ENCODE measurements around the gene DDX1. TPM values are rescaled to one million over a fixed set of nuclear protein-coding genes. Genes with fewer than 3 reads are reported as not detected.

The DDX1 gene
- total and polyA plus RNA-seq, 4 donors, result 73.6 to 82.6 (median 77.8) TPM

DNA sequence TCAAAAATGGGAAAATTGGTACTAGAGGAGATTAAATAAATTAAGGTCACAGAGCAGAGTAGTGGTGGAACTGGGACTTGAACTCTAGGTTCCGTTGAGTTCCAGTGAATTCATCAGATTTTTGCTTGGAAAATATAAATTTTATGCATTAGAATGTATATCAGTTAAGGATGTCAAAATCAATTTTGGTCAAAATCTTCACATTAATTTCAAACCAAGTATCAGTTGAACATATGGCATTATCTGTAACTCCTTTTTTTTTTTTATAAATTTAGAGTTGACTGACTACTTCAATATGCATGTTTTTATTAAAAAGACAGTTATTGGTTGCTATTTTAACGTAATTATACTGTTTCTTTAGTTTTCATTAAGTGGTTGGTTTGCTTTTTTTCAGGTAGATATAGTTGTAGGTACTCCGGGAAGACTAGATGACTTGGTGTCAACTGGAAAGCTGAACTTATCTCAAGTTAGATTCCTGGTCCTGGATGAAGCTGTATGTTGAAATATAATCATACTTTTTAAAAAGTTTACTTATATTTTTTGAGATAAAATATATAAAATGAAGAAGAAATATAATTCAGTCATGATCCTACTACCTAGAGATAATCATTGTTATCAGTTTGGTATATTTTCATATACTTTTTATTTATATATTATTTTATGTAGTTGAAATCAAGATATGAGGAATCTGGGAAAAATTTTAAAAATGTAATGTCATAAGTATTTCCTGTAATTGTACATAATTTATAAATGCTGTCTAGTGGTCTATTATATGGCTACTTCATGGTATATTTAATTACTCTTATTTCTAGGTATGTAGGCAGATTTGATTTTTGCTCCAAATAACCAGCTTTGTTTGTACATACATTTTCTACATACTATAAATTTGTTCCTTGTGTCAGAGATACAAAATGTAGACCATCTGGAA lies 25.4 kb downstream of the DDX1 start:
- no peak for ATAC-seq (ENCODE audit: low FRiP score)
- intact Hi-C loops (cut with DNase I), result no loop called here
- H3K27me3 ChIP-seq (ENCODE audit: control insufficient read depth in 1 of 2, insufficient read depth in 2 of 2, low read length in 1 of 2), result no peaks in the 10 kb centered on the region
- H3K36me3 ChIP-seq (ENCODE audit: control insufficient read depth in 1 of 2, insufficient read depth in 2 of 2, low read length in 1 of 2), result peaks cover 0 to 4% of the 10 kb centered on the region in 2 donors
- DNase-seq, result no peak
- H3K27ac ChIP-seq (ENCODE audit: low read depth in 1 of 2, low read length in 2 of 2), result no peak overlapping the region
- H3K9me3 ChIP-seq (ENCODE audit: control insufficient read depth, low read length), result no peaks in the 10 kb centered on the region
- 87 to 88% methylated on average over 3 of the region's 3 CpGs for WGBS, 2 donors
- H3K4me3 ChIP-seq (ENCODE audit: low read length in 2 of 2), result no peak overlapping the region
- H3K4me1 ChIP-seq (ENCODE audit: control insufficient read depth in 1 of 2, insufficient read depth in 2 of 2, low read length in 2 of 2), result no peaks in the 10 kb centered on the region

DNA sequence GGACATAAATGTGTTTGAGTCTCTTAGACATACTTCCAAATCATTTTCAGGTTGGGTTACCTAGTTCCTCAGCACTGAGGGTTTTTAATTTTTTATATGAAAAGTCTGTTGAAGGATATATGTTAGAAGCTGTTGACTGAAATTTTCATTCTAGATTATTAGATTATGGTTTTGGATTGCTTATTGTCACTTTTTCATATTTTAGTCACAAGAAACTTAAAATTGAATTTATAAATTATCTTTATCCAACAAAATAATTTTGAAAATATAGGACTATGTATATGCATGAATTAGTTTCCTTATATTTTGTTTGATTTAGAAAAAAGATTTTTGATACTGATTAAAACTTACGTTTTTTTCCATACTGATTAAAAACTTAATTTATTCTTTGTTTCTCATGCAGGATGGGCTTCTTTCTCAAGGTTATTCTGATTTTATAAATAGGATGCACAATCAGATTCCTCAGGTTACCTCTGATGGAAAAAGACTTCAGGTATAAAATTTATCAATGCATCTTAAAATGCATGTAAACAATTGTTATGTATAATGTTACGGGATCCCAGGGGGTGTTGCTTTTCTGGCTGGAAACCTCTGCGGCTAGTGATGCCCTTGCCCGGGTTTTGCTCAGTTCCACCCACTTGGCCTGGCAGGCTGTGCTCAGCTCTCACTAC lies 26.2 kb downstream of the DDX1 start:
- no peak for ATAC-seq (ENCODE audit: low FRiP score)
- Histone ChIP-seq H3K9me3 (ENCODE audit: control insufficient read depth, low read length) (no peaks in the 10 kb centered on the region), H3K4me3 (ENCODE audit: low read length in 2 of 2) (no peak overlapping the region), H3K27ac (ENCODE audit: low read depth in 1 of 2, low read length in 2 of 2) (no peak overlapping the region), H3K4me1 (ENCODE audit: control insufficient read depth in 1 of 2, insufficient read depth in 2 of 2, low read length in 2 of 2) (no peaks in the 10 kb centered on the region), H3K27me3 (ENCODE audit: control insufficient read depth in 1 of 2, insufficient read depth in 2 of 2, low read length in 1 of 2) (no peaks in the 10 kb centered on the region), H3K36me3 (ENCODE audit: control insufficient read depth in 1 of 2, insufficient read depth in 2 of 2, low read length in 1 of 2) (peaks cover 0 to 4% of the 10 kb centered on the region in 2 donors)
- WGBS, 2 donors, result 95 to 98% methylated on average over 4 of the region's 4 CpGs
- DNase-seq, result no peak
- intact Hi-C loops (cut with DNase I), result no loop called here

DNA sequence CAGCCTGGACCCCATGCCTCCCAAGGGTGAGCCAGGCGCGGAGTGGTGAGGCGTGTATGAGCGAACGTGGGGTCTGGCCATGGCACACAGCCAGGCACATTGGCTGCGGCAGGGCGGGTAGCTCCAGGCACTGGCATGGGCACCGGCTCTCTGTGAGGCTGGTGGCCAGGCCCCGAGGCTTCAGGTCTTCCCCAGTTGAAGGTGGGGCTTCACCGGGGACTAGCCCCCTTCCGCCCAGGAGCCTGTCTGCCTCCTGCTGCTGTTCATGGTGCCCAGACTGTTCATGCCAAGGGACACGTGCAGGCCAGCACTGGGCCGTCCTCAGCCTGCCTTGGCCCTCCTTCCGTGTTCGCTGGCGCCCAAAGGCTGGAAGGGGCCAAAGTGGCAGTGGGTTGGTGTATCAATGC lies 26.8 kb downstream of the DDX1 start:
- H3K4me1 ChIP-seq (ENCODE audit: control insufficient read depth in 1 of 2, insufficient read depth in 2 of 2, low read length in 2 of 2), result no peaks in the 10 kb centered on the region
- no peak for ATAC-seq (ENCODE audit: low FRiP score)
- H3K36me3 ChIP-seq (ENCODE audit: control insufficient read depth in 1 of 2, insufficient read depth in 2 of 2, low read length in 1 of 2), result peaks cover 0 to 4% of the 10 kb centered on the region in 2 donors
- no peak overlapping the region for H3K4me3 ChIP-seq (ENCODE audit: low read length in 2 of 2)
- 90 to 91% methylated on average over 16 of the region's 16 CpGs for WGBS, 2 donors
- DNase-seq, result no peak
- no peaks in the 10 kb centered on the region for H3K9me3 ChIP-seq (ENCODE audit: control insufficient read depth, low read length)
- H3K27me3 ChIP-seq (ENCODE audit: control insufficient read depth in 1 of 2, insufficient read depth in 2 of 2, low read length in 1 of 2), result no peaks in the 10 kb centered on the region
- H3K27ac ChIP-seq (ENCODE audit: low read depth in 1 of 2, low read length in 2 of 2), result no peak overlapping the region
- intact Hi-C loops (cut with DNase I), result no loop called here

DNA sequence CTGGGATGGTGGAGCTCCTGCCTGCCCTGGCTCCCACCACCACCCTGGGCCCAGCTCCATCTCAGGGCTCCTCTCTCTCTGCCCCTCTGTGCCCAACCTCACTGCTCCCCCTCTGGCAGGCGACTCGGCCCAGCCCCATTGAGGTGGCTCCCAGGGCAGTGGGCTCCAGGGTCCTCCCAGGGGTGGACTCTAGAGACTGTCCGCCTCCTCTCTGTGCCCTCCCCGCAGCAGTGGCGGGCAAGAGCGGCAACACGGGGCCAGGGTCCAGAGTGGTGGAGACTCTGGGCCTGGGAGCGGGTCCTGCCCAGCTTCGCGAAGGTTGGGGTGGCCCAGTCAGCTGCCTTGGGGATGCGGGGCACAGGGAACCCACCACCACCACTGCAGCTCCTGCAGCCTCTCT lies 27.4 kb downstream of the DDX1 start:
- no peak overlapping the region for H3K27ac ChIP-seq (ENCODE audit: low read depth in 1 of 2, low read length in 2 of 2)
- ATAC-seq (ENCODE audit: low FRiP score) (peak; percentile 22), DNase-seq (no peak)
- no peaks in the 10 kb centered on the region for H3K4me1 ChIP-seq (ENCODE audit: control insufficient read depth in 1 of 2, insufficient read depth in 2 of 2, low read length in 2 of 2)
- 91 to 96% methylated on average over 11 of the region's 11 CpGs for WGBS, 2 donors
- no peaks in the 10 kb centered on the region for H3K9me3 ChIP-seq (ENCODE audit: control insufficient read depth, low read length)
- peaks cover 0 to 4% of the 10 kb centered on the region in 2 donors for H3K36me3 ChIP-seq (ENCODE audit: control insufficient read depth in 1 of 2, insufficient read depth in 2 of 2, low read length in 1 of 2)
- H3K27me3 ChIP-seq (ENCODE audit: control insufficient read depth in 1 of 2, insufficient read depth in 2 of 2, low read length in 1 of 2), result no peaks in the 10 kb centered on the region
- intact Hi-C loops (cut with DNase I), result no loop called here
- no peak overlapping the region for H3K4me3 ChIP-seq (ENCODE audit: low read length in 2 of 2)

DNA sequence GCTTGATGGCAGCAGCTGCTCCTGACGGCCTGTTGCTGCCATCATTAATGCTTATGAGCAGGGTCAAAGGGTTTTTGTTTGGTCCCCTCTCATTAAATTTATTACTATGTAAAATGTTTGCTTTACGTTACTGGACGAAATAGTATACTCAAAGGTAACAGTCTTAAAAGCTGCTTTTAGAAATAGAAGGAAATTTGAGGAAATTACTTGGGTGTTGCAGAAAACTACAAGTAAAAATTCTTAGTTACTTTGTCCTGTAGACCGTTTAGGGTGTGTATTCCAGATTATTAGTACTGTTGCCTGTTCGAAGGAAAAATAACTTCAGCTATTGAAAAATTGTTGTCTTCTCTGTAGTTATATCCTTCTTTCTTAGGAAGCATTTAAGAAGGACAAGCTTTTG lies 27.8 kb downstream of the DDX1 start:
- DNase-seq (no peak), ATAC-seq (ENCODE audit: low FRiP score) (no peak)
- WGBS, 2 donors, result 71 to 72% methylated on average over 5 of the region's 5 CpGs

DNA sequence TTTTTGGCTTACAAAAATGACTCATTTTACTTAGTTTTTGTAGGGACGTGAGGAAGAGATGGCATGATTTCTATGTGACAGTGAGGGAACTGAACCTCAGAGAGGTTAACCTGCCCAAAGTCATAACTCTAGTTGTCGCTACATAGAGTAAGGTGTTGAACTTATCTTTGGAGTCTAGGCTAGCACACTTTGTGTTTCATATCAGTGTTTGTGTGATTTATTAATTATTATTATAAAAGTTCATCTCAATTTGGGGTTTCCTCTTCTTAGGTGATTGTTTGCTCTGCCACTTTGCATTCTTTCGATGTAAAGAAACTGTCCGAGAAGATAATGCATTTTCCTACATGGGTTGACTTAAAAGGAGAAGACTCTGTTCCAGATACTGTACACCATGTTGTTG lies 28.3 kb downstream of the DDX1 start:
- intact Hi-C loops (cut with DNase I), result no loop called here
- DNase-seq (no peak), ATAC-seq (ENCODE audit: low FRiP score) (no peak)
- Histone ChIP-seq H3K36me3 (ENCODE audit: control insufficient read depth in 1 of 2, insufficient read depth in 2 of 2, low read length in 1 of 2) (peaks cover 0 to 4% of the 10 kb centered on the region in 2 donors), H3K27me3 (ENCODE audit: control insufficient read depth in 1 of 2, insufficient read depth in 2 of 2, low read length in 1 of 2) (no peaks in the 10 kb centered on the region), H3K4me1 (ENCODE audit: control insufficient read depth in 1 of 2, insufficient read depth in 2 of 2, low read length in 2 of 2) (no peaks in the 10 kb centered on the region), H3K27ac (ENCODE audit: low read depth in 1 of 2, low read length in 2 of 2) (no peak overlapping the region), H3K9me3 (ENCODE audit: control insufficient read depth, low read length) (no peaks in the 10 kb centered on the region), H3K4me3 (ENCODE audit: low read length in 2 of 2) (no peak overlapping the region)
- 87 to 88% methylated on average over 4 of the region's 4 CpGs for WGBS, 2 donors

More for the DNA sequence above, 27.8 kb downstream of the DDX1 start:
- Histone ChIP-seq H3K36me3 (ENCODE audit: control insufficient read depth in 1 of 2, insufficient read depth in 2 of 2, low read length in 1 of 2) (peaks cover 0 to 4% of the 10 kb centered on the region in 2 donors), H3K4me3 (ENCODE audit: low read length in 2 of 2) (no peak overlapping the region), H3K27ac (ENCODE audit: low read depth in 1 of 2, low read length in 2 of 2) (no peak overlapping the region), H3K27me3 (ENCODE audit: control insufficient read depth in 1 of 2, insufficient read depth in 2 of 2, low read length in 1 of 2) (no peaks in the 10 kb centered on the region), H3K4me1 (ENCODE audit: control insufficient read depth in 1 of 2, insufficient read depth in 2 of 2, low read length in 2 of 2) (no peaks in the 10 kb centered on the region), H3K9me3 (ENCODE audit: control insufficient read depth, low read length) (no peaks in the 10 kb centered on the region)
- intact Hi-C loops (cut with DNase I), result no loop called here

DNA sequence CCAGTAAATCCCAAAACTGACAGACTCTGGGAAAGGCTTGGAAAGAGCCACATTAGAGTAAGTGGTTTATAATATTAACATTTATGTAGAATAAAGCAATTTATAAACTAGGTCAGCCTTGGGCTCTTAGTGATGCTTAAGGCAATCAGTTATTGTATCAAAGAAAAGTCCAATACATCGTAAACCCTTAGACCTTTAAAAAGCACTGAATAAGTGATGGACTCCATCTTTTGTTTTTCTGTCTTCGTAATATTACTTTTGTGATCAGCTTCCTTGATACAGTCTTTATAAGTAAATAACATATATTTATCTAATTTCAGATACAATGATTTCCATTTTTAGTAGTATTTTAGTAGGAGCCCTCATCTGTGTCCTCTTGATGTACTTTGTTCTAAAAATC lies 28.7 kb downstream of the DDX1 start:
- Histone ChIP-seq H3K4me1 (ENCODE audit: control insufficient read depth in 1 of 2, insufficient read depth in 2 of 2, low read length in 2 of 2) (no peaks in the 10 kb centered on the region), H3K9me3 (ENCODE audit: control insufficient read depth, low read length) (no peaks in the 10 kb centered on the region), H3K27ac (ENCODE audit: low read depth in 1 of 2, low read length in 2 of 2) (no peak overlapping the region), H3K27me3 (ENCODE audit: control insufficient read depth in 1 of 2, insufficient read depth in 2 of 2, low read length in 1 of 2) (no peaks in the 10 kb centered on the region), H3K36me3 (ENCODE audit: control insufficient read depth in 1 of 2, insufficient read depth in 2 of 2, low read length in 1 of 2) (peaks cover 0 to 4% of the 10 kb centered on the region in 2 donors), H3K4me3 (ENCODE audit: low read length in 2 of 2) (no peak overlapping the region)
- ATAC-seq (ENCODE audit: low FRiP score) (no peak), DNase-seq (no peak)
- intact Hi-C loops (cut with DNase I), result no loop called here
- 94 to 97% methylated on average over 2 of the region's 2 CpGs for WGBS, 2 donors

DNA sequence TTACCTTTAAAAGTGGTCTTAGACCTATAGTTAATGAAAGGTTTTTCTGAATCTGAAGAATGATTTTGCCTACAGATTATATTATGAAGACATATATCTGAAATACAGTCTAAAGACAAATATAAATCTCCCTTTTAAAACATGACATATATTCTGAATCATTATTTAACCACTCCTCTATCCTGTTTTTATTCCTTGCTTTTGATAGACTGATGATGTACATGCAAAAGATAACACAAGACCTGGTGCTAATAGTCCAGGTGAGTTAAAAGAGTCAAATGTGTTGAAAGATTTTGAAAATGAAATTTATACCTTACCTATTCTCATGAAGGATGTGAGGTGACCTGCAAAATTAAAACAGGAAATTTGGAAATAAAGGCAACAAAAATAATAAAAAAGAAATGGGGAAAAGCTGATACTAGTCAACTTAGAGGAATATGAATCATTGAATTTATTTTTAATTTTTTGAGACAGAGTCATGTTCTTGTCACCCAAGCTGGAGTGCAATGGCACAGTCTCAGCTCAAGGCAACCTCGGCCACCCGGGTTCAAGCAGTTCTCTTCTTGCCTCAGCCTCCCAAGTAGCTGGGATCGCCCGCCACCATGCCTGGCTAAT lies 29.3 kb downstream of the DDX1 start:
- no peak overlapping the region for H3K4me3 ChIP-seq (ENCODE audit: low read length in 2 of 2)
- H3K27ac ChIP-seq (ENCODE audit: low read depth in 1 of 2, low read length in 2 of 2), result no peak overlapping the region
- 96 to 98% methylated on average over 4 of the region's 4 CpGs for WGBS, 2 donors
- ATAC-seq (ENCODE audit: low FRiP score), result no peak
- intact Hi-C loops (cut with DNase I), result no loop called here
- no peaks in the 10 kb centered on the region for H3K4me1 ChIP-seq (ENCODE audit: control insufficient read depth in 1 of 2, insufficient read depth in 2 of 2, low read length in 2 of 2)
- no peaks in the 10 kb centered on the region for H3K27me3 ChIP-seq (ENCODE audit: control insufficient read depth in 1 of 2, insufficient read depth in 2 of 2, low read length in 1 of 2)
- no peak for DNase-seq
- H3K36me3 ChIP-seq (ENCODE audit: control insufficient read depth in 1 of 2, insufficient read depth in 2 of 2, low read length in 1 of 2), result peaks cover 0 to 4% of the 10 kb centered on the region in 2 donors
- H3K9me3 ChIP-seq (ENCODE audit: control insufficient read depth, low read length), result no peaks in the 10 kb centered on the region

Measured in aorta (tissue), 5 donors.